SK-N-SH treated with all-trans-retinoic acid at 6 μM for 48 hours (cell line): ENCODE data around the gene PCDHGB3.

Experiments
- ARNTL ChIP-seq: fragments of 450-650 bp; formaldehyde crosslinking; IDR thresholded peaks from 2 replicates; pipeline ENCODE4 v1.5.0; 2020; ENCODE audit warnings: low read depth, mild to moderate bottlenecking, moderate library complexity, borderline replicate concordance
- CREB5 ChIP-seq: fragments of 250-450 bp; sonication (Bioruptor Pico); IDR thresholded peaks from 2 replicates; pipeline ENCODE4 v1.5.1; 2020; ENCODE audit warnings: low read depth, mild to moderate bottlenecking, moderate library complexity
- CSDC2 ChIP-seq: fragments of 250-450 bp; sonication (Bioruptor Pico); IDR thresholded peaks from 2 replicates; pipeline ENCODE4 v1.5.0; 2020; ENCODE audit warnings: mild to moderate bottlenecking, moderate library complexity
- ISL1 ChIP-seq: fragments of 250-450 bp; sonication (Bioruptor Pico); IDR thresholded peaks from 2 replicates; pipeline ENCODE4 v2.1.2; 2022; ENCODE audit warnings: mild to moderate bottlenecking, moderate library complexity
- OSR1 ChIP-seq: fragments of 250-450 bp; sonication (Bioruptor Pico); IDR thresholded peaks from 2 replicates; pipeline ENCODE4 v1.8.0; 2022; ENCODE audit warnings: moderate library complexity, mild to moderate bottlenecking, inconsistent platforms
- PPARA ChIP-seq: fragments of 250-450 bp; sonication (Bioruptor Pico); IDR thresholded peaks from 2 replicates; pipeline ENCODE4 v1.5.0; 2020; ENCODE audit warnings: mild to moderate bottlenecking, borderline replicate concordance
- RARB ChIP-seq: fragments of 250-450 bp; sonication (Bioruptor Pico); IDR thresholded peaks from 2 replicates; pipeline ENCODE4 v1.8.0; 2021; ENCODE audit warnings: mild to moderate bottlenecking, moderate library complexity
- ZFP3 ChIP-seq: fragments of 250-450 bp; sonication (Bioruptor Pico); IDR thresholded peaks from 2 replicates; pipeline ENCODE4 v1.5.0; 2020; ENCODE audit warnings: mild to moderate bottlenecking, moderate library complexity
- ZFP30 ChIP-seq: fragments of 450-650 bp; formaldehyde crosslinking; IDR thresholded peaks from 2 replicates; pipeline ENCODE4 v1.5.0; 2022; ENCODE audit warnings: mild to moderate bottlenecking, moderate library complexity
- ZNF70 ChIP-seq: fragments of 450-650 bp; formaldehyde crosslinking; IDR thresholded peaks from 2 replicates; pipeline ENCODE4 v1.5.0; 2020; ENCODE audit warnings: mild to moderate bottlenecking, moderate library complexity
- TF ChIP-seq, protein P1 (sequence below): fragments of 250-450 bp; sonication (Bioruptor Pico); IDR thresholded peaks from 2 replicates; pipeline ENCODE4 v1.8.0; 2020; ENCODE audit warnings: mild to moderate bottlenecking, moderate library complexity, borderline replicate concordance

DNA sequence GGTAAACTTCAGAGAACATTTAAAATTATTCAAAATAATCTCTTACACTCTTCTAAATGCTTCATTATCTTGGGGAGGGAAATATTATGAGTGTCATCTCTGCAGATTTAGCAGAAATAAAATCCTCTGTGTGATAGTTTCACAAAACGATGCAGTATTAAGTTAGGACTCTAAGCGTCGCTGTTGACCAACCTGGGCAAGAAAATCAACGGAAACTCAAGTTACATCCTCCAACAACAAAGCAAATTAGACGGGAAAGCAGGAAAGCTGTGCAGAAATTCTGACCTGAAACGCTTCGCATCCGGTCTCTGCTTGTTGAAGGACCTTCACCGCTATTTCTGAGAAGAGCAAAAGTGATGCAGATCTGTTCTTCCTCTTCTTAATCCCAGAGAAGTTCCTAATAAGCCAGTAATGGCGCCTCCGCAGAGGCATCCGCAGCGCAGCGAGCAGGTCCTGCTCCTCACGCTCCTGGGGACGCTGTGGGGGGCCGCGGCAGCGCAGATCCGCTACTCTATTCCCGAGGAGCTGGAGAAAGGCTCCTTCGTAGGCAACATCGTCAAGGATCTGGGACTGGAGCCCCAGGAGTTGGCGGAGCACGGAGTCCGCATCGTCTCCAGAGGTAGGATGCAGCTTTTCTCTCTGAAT lies 3.8 kb downstream of the PCDHGB3 start, which contains the start of gene PCDHGA6:
- no peak for TF ChIP-seq ZNF70 (CRISPR knock-in tag)
- TF ChIP-seq RARB (CRISPR knock-in tag): no peak
- no peak for TF ChIP-seq ZFP30 (CRISPR knock-in tag)
- TF ChIP-seq, protein P1, sequence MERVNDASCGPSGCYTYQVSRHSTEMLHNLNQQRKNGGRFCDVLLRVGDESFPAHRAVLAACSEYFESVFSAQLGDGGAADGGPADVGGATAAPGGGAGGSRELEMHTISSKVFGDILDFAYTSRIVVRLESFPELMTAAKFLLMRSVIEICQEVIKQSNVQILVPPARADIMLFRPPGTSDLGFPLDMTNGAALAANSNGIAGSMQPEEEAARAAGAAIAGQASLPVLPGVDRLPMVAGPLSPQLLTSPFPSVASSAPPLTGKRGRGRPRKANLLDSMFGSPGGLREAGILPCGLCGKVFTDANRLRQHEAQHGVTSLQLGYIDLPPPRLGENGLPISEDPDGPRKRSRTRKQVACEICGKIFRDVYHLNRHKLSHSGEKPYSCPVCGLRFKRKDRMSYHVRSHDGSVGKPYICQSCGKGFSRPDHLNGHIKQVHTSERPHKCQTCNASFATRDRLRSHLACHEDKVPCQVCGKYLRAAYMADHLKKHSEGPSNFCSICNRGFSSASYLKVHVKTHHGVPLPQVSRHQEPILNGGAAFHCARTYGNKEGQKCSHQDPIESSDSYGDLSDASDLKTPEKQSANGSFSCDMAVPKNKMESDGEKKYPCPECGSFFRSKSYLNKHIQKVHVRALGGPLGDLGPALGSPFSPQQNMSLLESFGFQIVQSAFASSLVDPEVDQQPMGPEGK (CRISPR knock-in tag): no peak
- TF ChIP-seq PPARA (CRISPR knock-in tag): no peak
- TF ChIP-seq OSR1: no peak
- no peak for TF ChIP-seq ARNTL (CRISPR knock-in tag)
- TF ChIP-seq CREB5: no peak
- no peak for TF ChIP-seq CSDC2 (CRISPR knock-in tag)
- no peak for TF ChIP-seq ISL1 (CRISPR knock-in tag)
- TF ChIP-seq ZFP3 (CRISPR knock-in tag): no peak
